Measurements from ENCODE around the gene MLIP. TPM values are rescaled to one million over a fixed set of nuclear protein-coding genes. Genes with fewer than 3 reads are reported as not detected.

Gene MLIP
- total RNA-seq, 1 experiment from 2014 or later, result not detected

- ChIA-PET POLR2A (no interaction called here), CTCF (no interaction called here)
- Histone ChIP-seq H3K36me3 (ENCODE audit: control insufficient read depth, insufficient read depth, low read length) (no peaks in the 10 kb centered on the region), H3K27ac (ENCODE audit: low read length) (no peak overlapping the region), H3K27me3 (ENCODE audit: control insufficient read depth, insufficient read depth, low read length) (no peaks in the 10 kb centered on the region), H3K4me1 (ENCODE audit: control insufficient read depth, insufficient read depth, low read length) (no peaks in the 10 kb centered on the region), H3K9me3 (ENCODE audit: control insufficient read depth, insufficient read depth, low read depth, low read length) (no peaks in the 10 kb centered on the region), H3K4me3 (ENCODE audit: low read depth in 2 of 2, low read length in 2 of 2) (no peak overlapping the region)
- no peak for ATAC-seq
- in situ Hi-C loops (cut with HindIII; ENCODE audit: low pct_unique_long_range_greater_than_20kb, low sequenced_read_pairs), result no loop called here
- intact Hi-C loops (cut with micrococcal nuclease; ENCODE audit: unreplicated experiment), result no loop called here
- TF ChIP-seq CTCF (IDR thresholded peaks at IDR 0.05) (no peak), SIN3A (IDR thresholded peaks at IDR 0.05; ENCODE audit: borderline replicate concordance, insufficient read depth, low read depth, low read length) (no peak), POLR2AphosphoS5 (IDR thresholded peaks at IDR 0.05; ENCODE audit: low read depth, low read length) (no peak), TCF7L2 (IDR thresholded peaks at IDR 0.05; ENCODE audit: low read depth, low read length) (no peak)
- TF ChIP-seq, protein P1, sequence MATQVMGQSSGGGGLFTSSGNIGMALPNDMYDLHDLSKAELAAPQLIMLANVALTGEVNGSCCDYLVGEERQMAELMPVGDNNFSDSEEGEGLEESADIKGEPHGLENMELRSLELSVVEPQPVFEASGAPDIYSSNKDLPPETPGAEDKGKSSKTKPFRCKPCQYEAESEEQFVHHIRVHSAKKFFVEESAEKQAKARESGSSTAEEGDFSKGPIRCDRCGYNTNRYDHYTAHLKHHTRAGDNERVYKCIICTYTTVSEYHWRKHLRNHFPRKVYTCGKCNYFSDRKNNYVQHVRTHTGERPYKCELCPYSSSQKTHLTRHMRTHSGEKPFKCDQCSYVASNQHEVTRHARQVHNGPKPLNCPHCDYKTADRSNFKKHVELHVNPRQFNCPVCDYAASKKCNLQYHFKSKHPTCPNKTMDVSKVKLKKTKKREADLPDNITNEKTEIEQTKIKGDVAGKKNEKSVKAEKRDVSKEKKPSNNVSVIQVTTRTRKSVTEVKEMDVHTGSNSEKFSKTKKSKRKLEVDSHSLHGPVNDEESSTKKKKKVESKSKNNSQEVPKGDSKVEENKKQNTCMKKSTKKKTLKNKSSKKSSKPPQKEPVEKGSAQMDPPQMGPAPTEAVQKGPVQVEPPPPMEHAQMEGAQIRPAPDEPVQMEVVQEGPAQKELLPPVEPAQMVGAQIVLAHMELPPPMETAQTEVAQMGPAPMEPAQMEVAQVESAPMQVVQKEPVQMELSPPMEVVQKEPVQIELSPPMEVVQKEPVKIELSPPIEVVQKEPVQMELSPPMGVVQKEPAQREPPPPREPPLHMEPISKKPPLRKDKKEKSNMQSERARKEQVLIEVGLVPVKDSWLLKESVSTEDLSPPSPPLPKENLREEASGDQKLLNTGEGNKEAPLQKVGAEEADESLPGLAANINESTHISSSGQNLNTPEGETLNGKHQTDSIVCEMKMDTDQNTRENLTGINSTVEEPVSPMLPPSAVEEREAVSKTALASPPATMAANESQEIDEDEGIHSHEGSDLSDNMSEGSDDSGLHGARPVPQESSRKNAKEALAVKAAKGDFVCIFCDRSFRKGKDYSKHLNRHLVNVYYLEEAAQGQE (IDR thresholded peaks at IDR 0.05; ENCODE audit: insufficient read depth in 1 of 2, low read depth in 2 of 2, low read length in 1 of 2), result no peak
- BruUV-seq (replicated peaks), result no TSS peak
- DNase-seq (ENCODE audit: low read depth, low spot score), result no peak
Observed at GRCh38 chr6:54112151-54112650, 958 bp downstream of the MLIP start.

GRCh38 chr6:54114991-54115390 lies 3.7 kb downstream of the MLIP start:
- DNase-seq (ENCODE audit: low read depth, low spot score), result no peak
- TF ChIP-seq SIN3A (IDR thresholded peaks at IDR 0.05; ENCODE audit: borderline replicate concordance, insufficient read depth, low read depth, low read length), result no peak
- no peak for TF ChIP-seq TCF7L2 (IDR thresholded peaks at IDR 0.05; ENCODE audit: low read depth, low read length)
- TF ChIP-seq, protein P1 (IDR thresholded peaks at IDR 0.05; ENCODE audit: insufficient read depth in 1 of 2, low read depth in 2 of 2, low read length in 1 of 2), result no peak
- no peak for TF ChIP-seq POLR2AphosphoS5 (IDR thresholded peaks at IDR 0.05; ENCODE audit: low read depth, low read length)
- no peak for TF ChIP-seq CTCF (IDR thresholded peaks at IDR 0.05)
- ChIA-PET CTCF (no interaction called here), POLR2A (no interaction called here)
- Histone ChIP-seq H3K27me3 (ENCODE audit: control insufficient read depth, insufficient read depth, low read length) (no peaks in the 10 kb centered on the region), H3K9me3 (ENCODE audit: control insufficient read depth, insufficient read depth, low read depth, low read length) (no peaks in the 10 kb centered on the region), H3K4me1 (ENCODE audit: control insufficient read depth, insufficient read depth, low read length) (no peaks in the 10 kb centered on the region), H3K36me3 (ENCODE audit: control insufficient read depth, insufficient read depth, low read length) (no peaks in the 10 kb centered on the region), H3K4me3 (ENCODE audit: low read depth in 2 of 2, low read length in 2 of 2) (no peak overlapping the region), H3K27ac (ENCODE audit: low read length) (no peak overlapping the region)
- no TSS peak for BruUV-seq (replicated peaks)
- in situ Hi-C loops (cut with HindIII; ENCODE audit: low pct_unique_long_range_greater_than_20kb, low sequenced_read_pairs), result no loop called here
- ATAC-seq, result no peak
- intact Hi-C loops (cut with micrococcal nuclease; ENCODE audit: unreplicated experiment), result no loop called here
